Suprapubic skin (tissue), 4 donors: ENCODE measurements around the gene TYRO3. TPM values are rescaled to one million over a fixed set of nuclear protein-coding genes. Genes with fewer than 3 reads are reported as not detected.
"Not testable (repeated sequence)": the region's sequence is repeated elsewhere in the genome, so short reads cannot be mapped to it uniquely, and the experiment has no call there.

Experiments used
- DNase-seq, 2 donors: peaks; one replicate each; pipeline ENCODE4 v3.0.0-alpha.2; 2019; ENCODE audit warnings: low spot score in 2 of 2
- H3K27ac ChIP-seq: fragments of 200-600 bp; sonication (generic); one replicate; pipeline ENCODE4 v1.5.1; 2019
- H3K27me3 ChIP-seq: fragments of 200-600 bp; sonication (generic); one replicate; pipeline ENCODE4 v1.5.1; 2019
- H3K36me3 ChIP-seq: fragments of 200-600 bp; sonication (generic); one replicate; pipeline ENCODE4 v1.5.1; 2019
- H3K4me1 ChIP-seq: fragments of 200-600 bp; sonication (generic); one replicate; pipeline ENCODE4 v1.5.1; 2019
- H3K4me3 ChIP-seq: fragments of 200-600 bp; sonication (generic); one replicate; pipeline ENCODE4 v1.5.1; 2019; ENCODE audit warnings: mild to moderate bottlenecking
- H3K9me3 ChIP-seq: fragments of 200-600 bp; sonication (generic); one replicate; pipeline ENCODE4 v1.5.1; 2019
- CTCF ChIP-seq, 2 donors: fragments of 200-600 bp in 1 of 2; fragments of 450-650 bp in 1 of 2; sonication (generic) in 1 of 2; IDR thresholded peaks; one replicate each; pipeline ENCODE4 v1.5.1; 2016 to 2019; ENCODE audit warnings: antibody characterized with exemption in 2 of 2, mild to moderate bottlenecking in 1 of 2, moderate library complexity in 1 of 2
- EP300 ChIP-seq: sonication (generic); formaldehyde crosslinking; IDR thresholded peaks from one replicate; pipeline ENCODE4 v1.6.1; 2017; ENCODE audit warnings: antibody characterized with exemption
- POLR2A ChIP-seq, 2 donors: fragments of 450-650 bp; IDR thresholded peaks; one replicate each; pipeline ENCODE4 v1.6.1; 2017; ENCODE audit warnings: antibody characterized with exemption in 2 of 2, mild to moderate bottlenecking in 2 of 2, moderate library complexity in 2 of 2
- POLR2AphosphoS5 ChIP-seq, 3 donors: sonication (generic); formaldehyde crosslinking; IDR thresholded peaks; one replicate each; pipeline ENCODE4 v1.6.1; 2017; ENCODE audit warnings: antibody characterized with exemption in 3 of 3
- WGBS: methylation state at CpG from one replicate; pipeline ENCODE4 v1.1.5; 2018; 5-methylcytosine and 5-hydroxymethylcytosine counted together
- total RNA-seq, 4 donors: library from RNA; depleted of rRNA; stranded (reverse); fragments of >200 nt; gene quantifications; one replicate each; pipeline ENCODE4 v1.1.0, GENCODE V29; 2016

The TYRO3 gene
- total RNA-seq, 4 donors from 2014 or later, result 19.2 to 39.4 (median 39.0) TPM

- no peak for DNase-seq
- Histone ChIP-seq H3K27ac (no peak overlapping the region), H3K4me1 (peaks cover 2% of the 10 kb centered on the region), H3K36me3 (peaks cover 35% of the 10 kb centered on the region), H3K27me3 (no peaks in the 10 kb centered on the region), H3K9me3 (no peaks in the 10 kb centered on the region), H3K4me3 (no peak overlapping the region)
- no peak for TF ChIP-seq POLR2AphosphoS5 (IDR thresholded peaks at IDR 0.05)
- no peak for TF ChIP-seq CTCF (IDR thresholded peaks at IDR 0.05)
- no peak for TF ChIP-seq POLR2A (IDR thresholded peaks at IDR 0.05)
- no peak for TF ChIP-seq EP300
- 86% methylated on average over 4 of the region's 4 CpGs for WGBS
These were observed 8.8 kb downstream of the TYRO3 start for GRCh38 chr15:41567862-41568261.

- TF ChIP-seq CTCF (IDR thresholded peaks at IDR 0.05), result no peak
- TF ChIP-seq POLR2AphosphoS5 (IDR thresholded peaks at IDR 0.05), result no peak
- TF ChIP-seq POLR2A (IDR thresholded peaks at IDR 0.05), result no peak
- TF ChIP-seq EP300, result no peak
- H3K9me3 ChIP-seq, result no peaks in the 10 kb centered on the region
- 94% methylated on average over 7 of the region's 8 CpGs for WGBS
- H3K27me3 ChIP-seq, result no peaks in the 10 kb centered on the region
- DNase-seq, result no peak
- no peaks in the 10 kb centered on the region for H3K4me1 ChIP-seq
- no peak overlapping the region for H3K27ac ChIP-seq
- H3K4me3 ChIP-seq, result no peak overlapping the region
- peaks cover 41% of the 10 kb centered on the region for H3K36me3 ChIP-seq
These were observed 9.5 kb downstream of the TYRO3 start for GRCh38 chr15:41568350-41569017.

- H3K4me3 ChIP-seq, DNase-seq, H3K27ac ChIP-seq, H3K9me3 ChIP-seq, H3K27me3 ChIP-seq, H3K4me1 ChIP-seq: not testable (repeated sequence)
- H3K36me3 ChIP-seq, result peaks cover 43% of the 10 kb centered on the region
- 93% methylated on average over 1 of the region's 1 CpG for WGBS
These were observed 10.2 kb downstream of the TYRO3 start for GRCh38 chr15:41569232-41569631.

- no peaks in the 10 kb centered on the region for H3K27me3 ChIP-seq
- H3K4me3 ChIP-seq, result no peak overlapping the region
- no peaks in the 10 kb centered on the region for H3K9me3 ChIP-seq
- WGBS, result 93% methylated on average over 3 of the region's 3 CpGs
- peaks cover 46% of the 10 kb centered on the region for H3K36me3 ChIP-seq
- no peaks in the 10 kb centered on the region for H3K4me1 ChIP-seq
- H3K27ac ChIP-seq, result no peak overlapping the region
- TF ChIP-seq POLR2A (IDR thresholded peaks at IDR 0.05), result no peak
- no peak for TF ChIP-seq POLR2AphosphoS5 (IDR thresholded peaks at IDR 0.05)
- TF ChIP-seq CTCF (IDR thresholded peaks at IDR 0.05), result no peak
- no peak for DNase-seq
These were observed 11.8 kb downstream of the TYRO3 start for GRCh38 chr15:41570764-41571163.

- no peak for DNase-seq
- no peaks in the 10 kb centered on the region for H3K4me1 ChIP-seq
- H3K36me3 ChIP-seq, result peaks cover 46% of the 10 kb centered on the region
- no peak overlapping the region for H3K4me3 ChIP-seq
- H3K9me3 ChIP-seq, result no peaks in the 10 kb centered on the region
- H3K27me3 ChIP-seq, result no peaks in the 10 kb centered on the region
- TF ChIP-seq POLR2AphosphoS5 (IDR thresholded peaks at IDR 0.05), result no peak
- TF ChIP-seq POLR2A (IDR thresholded peaks at IDR 0.05), result no peak
- 92% methylated on average over 3 of the region's 3 CpGs for WGBS
- no peak overlapping the region for H3K27ac ChIP-seq
These were observed 12.9 kb downstream of the TYRO3 start for GRCh38 chr15:41571948-41572347.

GRCh38 chr15:41572866-41573265 is 13.9 kb downstream of the TYRO3 start:
- H3K27ac ChIP-seq, result no peak overlapping the region
- H3K36me3 ChIP-seq, result peaks cover 44% of the 10 kb centered on the region
- no peaks in the 10 kb centered on the region for H3K4me1 ChIP-seq
- no peak overlapping the region for H3K4me3 ChIP-seq
- no peak for DNase-seq
- TF ChIP-seq POLR2AphosphoS5 (IDR thresholded peaks at IDR 0.05) (no peak), POLR2A (IDR thresholded peaks at IDR 0.05) (no peak), EP300 (no peak), CTCF (IDR thresholded peaks at IDR 0.05) (no peak)
- H3K27me3 ChIP-seq, result no peaks in the 10 kb centered on the region
- H3K9me3 ChIP-seq, result no peaks in the 10 kb centered on the region
- WGBS, result 100% methylated on average over 7 of the region's 8 CpGs
